GM12878 (cell line): ENCODE data around the gene PDZD2. TPM values are rescaled to one million over a fixed set of nuclear protein-coding genes. Genes with fewer than 3 reads are reported as not detected.
A peak's percentile ranks its signal among the peaks of the same experiment; 100 is the strongest.

Experiments
- ATAC-seq: fragments of 200-7000 bp; cut with Tn5 transposase; 3 replicates; pipeline ENCODE4 v1.9.1; 2020; ENCODE audit warnings: mild to moderate bottlenecking, moderate library complexity
- BruUV-seq: library from RNA; stranded (reverse); fragments of 400-500 nt; replicated peaks from 2 replicates; lab custom pipeline; 2021; lab: Mats Ljungman, UMichigan
- CTCF ChIA-PET: fragments of 300-600 bp; sonication (Branson Sonifier 250); formaldehyde crosslinking; extraction: SDS; loops from one replicate; lab custom pipeline; 2021; ENCODE audit warnings: inconsistent platforms; lab: Yijun Ruan, JAX
- POLR2A ChIA-PET: fragments of 350-600 bp; formaldehyde crosslinking; extraction: SDS; loops from one replicate; lab custom pipeline; 2021; ENCODE audit warnings: inconsistent platforms; lab: Charles Lee
- RAD21 ChIA-PET: fragments of 300-600 bp; sonication (Branson Sonifier 250); formaldehyde crosslinking; loops from one replicate; lab custom pipeline; 2023; ENCODE audit warnings: antibody characterized with exemption; ENCODE audit not compliant: unreplicated experiment; lab: Charles Lee
- SMC1A ChIA-PET: fragments of 300-600 bp; sonication (Branson Sonifier 250); formaldehyde crosslinking; loops from one replicate; lab custom pipeline; 2023; ENCODE audit not compliant: unreplicated experiment, uncharacterized antibody; lab: Charles Lee
- DNase-seq: peaks from one replicate; pipeline ENCODE4 v3.0.0-alpha.2; 2011; ENCODE audit warnings: low read depth, low spot score
- FAIRE-seq: peaks from 3 replicates; lab custom pipeline; 2011; peaks lifted over from hg19 to GRCh38; lab: Jason Lieb, UNC
- H2AFZ ChIP-seq: 2 replicates; pipeline ENCODE4 v1.6.0; 2011; ENCODE audit warnings: low read depth, low read length, control low read depth; ENCODE audit not compliant: control insufficient read depth
- H3K27ac ChIP-seq: 2 replicates; pipeline ENCODE4 v1.5.1; 2011; ENCODE audit warnings: control low read depth; ENCODE audit not compliant: control insufficient read depth, insufficient read depth
- H3K27me3 ChIP-seq, 2 experiments: replicated peaks in 1 of 2; 2 replicates each; pipeline versions ENCODE4 v1.6.0 to v1.6.1; 2011; ENCODE audit warnings: low read length in 1 of 2; ENCODE audit not compliant: control insufficient read depth in 2 of 2, insufficient read depth in 2 of 2
- H3K36me3 ChIP-seq, 2 experiments: 2 replicates each; pipeline ENCODE4 v1.5.1; 2011; ENCODE audit warnings: low read length in 1 of 2; ENCODE audit not compliant: control insufficient read depth in 2 of 2, insufficient read depth in 2 of 2
- H3K4me1 ChIP-seq: 2 replicates; pipeline ENCODE4 v1.6.1; 2011; ENCODE audit warnings: mild to moderate bottlenecking, low read length, moderate library complexity, mixed read lengths; ENCODE audit not compliant: control insufficient read depth, insufficient read depth
- H3K4me2 ChIP-seq: 2 replicates; pipeline ENCODE4 v1.6.0; 2011; ENCODE audit warnings: control low read depth; ENCODE audit not compliant: control insufficient read depth, insufficient read depth
- H3K4me3 ChIP-seq: fragments of 200-600 bp; sonication (generic); 2 replicates; pipeline ENCODE4 v1.5.1; 2016
- H3K79me2 ChIP-seq: 2 replicates; pipeline ENCODE4 v1.6.0; 2011; ENCODE audit warnings: low read length; ENCODE audit not compliant: control insufficient read depth, insufficient read depth
- H3K9ac ChIP-seq: 2 replicates; pipeline ENCODE4 v1.8.0; 2011; ENCODE audit warnings: low read length, control low read depth, mixed read lengths; ENCODE audit not compliant: control insufficient read depth, insufficient read depth
- H3K9me3 ChIP-seq: replicated peaks from 3 replicates; pipeline ENCODE4 v1.5.1; 2011; ENCODE audit warnings: mild to moderate bottlenecking, low read length; ENCODE audit not compliant: control insufficient read depth, insufficient read depth
- H4K20me1 ChIP-seq: 2 replicates; pipeline ENCODE4 v1.6.0; 2011; ENCODE audit not compliant: control insufficient read depth, insufficient read depth
- CEBPB ChIP-seq, 2 experiments: fragments of 150-350 bp in 1 of 2; IDR thresholded peaks; 2 replicates each; pipeline ENCODE4 v1.6.1; 2012 to 2014; ENCODE audit warnings: low read depth in 2 of 2, low read length in 2 of 2, borderline replicate concordance in 1 of 2, inconsistent platforms in 1 of 2
- CEBPZ ChIP-seq: fragments of 150-350 bp; IDR thresholded peaks from 2 replicates; pipeline ENCODE4 v1.6.1; 2016; ENCODE audit warnings: low read depth, low read length
- CHD1 ChIP-seq: IDR thresholded peaks from 2 replicates; pipeline ENCODE4 v1.6.1; 2012; ENCODE audit warnings: low read depth, low read length, improper control_type of control experiment
- CTCF ChIP-seq, 3 experiments: IDR thresholded peaks in 2 of 3; conservative IDR thresholded peaks in 1 of 3; 2 replicates each; pipeline ENCODE4 v1.5.1; 2011; ENCODE audit warnings: low read depth in 3 of 3, low read length in 3 of 3, mild to moderate bottlenecking in 3 of 3, control low read depth in 2 of 3, moderate library complexity in 2 of 3, inconsistent platforms in 1 of 3, mixed read lengths in 1 of 3; ENCODE audit not compliant: control insufficient read depth in 2 of 3, insufficient read depth in 1 of 3; ENCODE audit errors: extremely low read depth in 1 of 3
- GABPA ChIP-seq: IDR thresholded peaks from 2 replicates; pipeline ENCODE4 v1.6.1; 2014; ENCODE audit warnings: antibody characterized with exemption, low read depth, mild to moderate bottlenecking, inconsistent platforms
- IRF4 ChIP-seq: IDR thresholded peaks from 2 replicates; pipeline ENCODE4 v1.6.1; 2011; ENCODE audit warnings: low read depth, low read length
- MAX ChIP-seq: IDR thresholded peaks from 2 replicates; pipeline ENCODE4 v1.6.1; 2012; ENCODE audit warnings: low read depth, low read length, improper control_type of control experiment
- NFYA ChIP-seq: IDR thresholded peaks from 2 replicates; pipeline ENCODE4 v1.6.1; 2011; ENCODE audit warnings: low read depth, mild to moderate bottlenecking, low read length, improper control_type of control experiment, borderline replicate concordance
- NRF1 ChIP-seq: conservative IDR thresholded peaks from 2 replicates; pipeline ENCODE4 v1.6.1; 2011; ENCODE audit warnings: mild to moderate bottlenecking, low read depth, low read length, improper control_type of control experiment
- POU2F2 ChIP-seq: IDR thresholded peaks from 3 replicates; pipeline ENCODE4 v1.6.1; 2011; ENCODE audit warnings: low read depth, mild to moderate bottlenecking, low read length, borderline replicate concordance
- RAD21 ChIP-seq: IDR thresholded peaks from 2 replicates; pipeline ENCODE4 v1.6.1; 2011; ENCODE audit warnings: mild to moderate bottlenecking, low read depth, low read length, moderate library complexity; ENCODE audit not compliant: insufficient read depth
- RELB ChIP-seq: fragments of 450-650 bp; IDR thresholded peaks from 2 replicates; pipeline ENCODE4 v1.6.1; 2017; ENCODE audit warnings: low read depth, mild to moderate bottlenecking, moderate library complexity
- SMC3 ChIP-seq: IDR thresholded peaks from 2 replicates; pipeline ENCODE4 v1.6.1; 2011; ENCODE audit warnings: low read length, improper control_type of control experiment, borderline replicate concordance
- SP1 ChIP-seq: IDR thresholded peaks from one replicate; pipeline ENCODE4 v1.6.1; 2011; ENCODE audit warnings: low read depth, low read length
- USF1 ChIP-seq: IDR thresholded peaks from 2 replicates; pipeline ENCODE4 v1.6.1; 2011; ENCODE audit warnings: borderline replicate concordance, low read depth, mild to moderate bottlenecking, moderate library complexity, mixed read lengths, low read length; ENCODE audit not compliant: insufficient read depth; ENCODE audit errors: extremely low read length
- ZNF622 ChIP-seq: fragments of 450-650 bp; IDR thresholded peaks from 2 replicates; pipeline ENCODE4 v1.6.1; 2017; ENCODE audit warnings: mild to moderate bottlenecking, inconsistent platforms
- WGBS: methylation state at CpG from one replicate; pipeline ENCODE4 v1.1.6; 2016; ENCODE audit warnings: low lambda C conversion rate; ENCODE audit not compliant: insufficient replicate concordance, insufficient coverage; ENCODE audit errors: missing lambda C conversion rate; 5-methylcytosine and 5-hydroxymethylcytosine counted together
- in situ Hi-C: fragments of 300-500 bp; cut with MboI; formaldehyde crosslinking; loops from 9 replicates; pipeline ENCODE4 v1.14.3; 2018; ENCODE audit warnings: mixed read lengths
- intact Hi-C: fragments of 100-400 bp; cut with micrococcal nuclease; formaldehyde crosslinking; loops from one replicate; pipeline ENCODE4 v1.14.2; 2022; ENCODE audit not compliant: unreplicated experiment
- polyA plus RNA-seq, 11 experiments: library from polyadenylated mRNA; depleted of rRNA in 4 of 11; unstranded in 6 of 11; stranded (reverse) in 5 of 11; fragments of >200 nt; fragmentation: Nextera tagmentation in 4 of 11; fragmentation: Illumina TruSeq in 1 of 11; extraction: Ambion mirVana in 4 of 11; extraction: Trizol in 1 of 11; gene quantifications; 1 replicate in 1 of 11; 2 replicates in 10 of 11; pipeline versions ENCODE4 v1.2.1 to v1.2.3, GENCODE V29; 2011 to 2016; ENCODE audit warnings: inconsistent platforms in 2 of 11, missing spikeins in 2 of 11, low read depth in 1 of 11
- total RNA-seq, 4 experiments: library from RNA; depleted of rRNA in 3 of 4; stranded (reverse); fragments of >200 nt in 3 of 4; fragmentation: Illumina TruSeq in 1 of 4; extraction: Trizol in 1 of 4; gene quantifications; 2 replicates each; pipeline versions ENCODE4 v1.2.1 to v1.2.3, GENCODE V29; 2013 to 2021

The PDZD2 gene
- total and polyA plus RNA-seq, 10 of the 15 experiments (the other 5 are each of a cell fraction or from before 2014, with no cell fraction given), result 0.01 to 0.58 (median 0.29) TPM; not detected in 3

- no TSS peak for BruUV-seq
- H3K27me3 ChIP-seq, result no peaks in the 10 kb centered on the region
- H3K4me2 ChIP-seq, result no peak overlapping the region
- no peak overlapping the region for H2AFZ ChIP-seq
- H3K9ac ChIP-seq, result no peak overlapping the region
- no peaks in the 10 kb centered on the region for H3K4me1 ChIP-seq
- DNase-seq (no peak), FAIRE-seq (no peak), ATAC-seq (peak; percentile 64)
- ChIA-PET POLR2A (no interaction called here), RAD21 (no interaction called here), CTCF (no interaction called here), SMC1A (no interaction called here)
- H3K79me2 ChIP-seq, result no peaks in the 10 kb centered on the region
- 48% methylated on average over 8 of the region's 8 CpGs for WGBS
- H3K9me3 ChIP-seq, result no peaks in the 10 kb centered on the region; the same call in 2 of the 3 replicates
- no peaks in the 10 kb centered on the region for H3K36me3 ChIP-seq
- no peaks in the 10 kb centered on the region for H4K20me1 ChIP-seq
- intact Hi-C loops (loop anchor here (10.0 kb wide), 1 partner anchor 140 kb away; no protein-coding TSS in a partner anchor), in situ Hi-C loops (no loop called here)
- H3K27ac ChIP-seq, result no peak overlapping the region
- H3K4me3 ChIP-seq, result no peak overlapping the region
- TF ChIP-seq SP1 (no peak), MAX (no peak), NRF1 (no peak), RELB (no peak), RAD21 (peak; percentile 28), SMC3 (peak; percentile 30), ZNF622 (no peak), NFYA (no peak), CEBPZ (no peak), GABPA (no peak), CHD1 (no peak), POU2F2 (no peak), IRF4 (no peak), USF1 (no peak), CTCF (IDR thresholded peaks at IDR 0.05 in 2 of 3, conservative IDR thresholded peaks at IDR 0.05 in 1 of 3; ENCODE audit: control insufficient read depth in 2 of 3, extremely low read depth in 1 of 3, insufficient read depth in 1 of 3, low read depth in 3 of 3, low read length in 3 of 3) (peak; percentile 18 to 45 (median 31); a peak in 3 of 6 replicates), CEBPB (IDR thresholded peaks at IDR 0.05; ENCODE audit: borderline replicate concordance in 1 of 2, low read depth in 2 of 2, low read length in 2 of 2) (no peak)
These were observed 25.6 kb downstream of the PDZD2 start for GRCh38 chr5:31664566-31664965.
